HG02798 (cell line): ENCODE results near the gene AHCYL2.
"Not testable (repeated sequence)": the region's sequence is repeated elsewhere in the genome, so short reads cannot be mapped to it uniquely, and the experiment has no call there.

Experiments
- ATAC-seq: cut with Tn5 transposase; IDR thresholded peaks from one replicate; pipeline ENCODE4 v1.9.1; 2021; ENCODE audit warnings: mild to moderate bottlenecking; ENCODE audit not compliant: unreplicated experiment, poor library complexity

AHCYL2 gene

GRCh38 chr7:129469930-129470329 is 245.1 kb downstream of the AHCYL2 start:
- no peak for ATAC-seq

- no peak for ATAC-seq
Measured at GRCh38 chr7:129470411-129470810, 245.6 kb downstream of the AHCYL2 start.

GRCh38 chr7:129471402-129471827 is 246.6 kb downstream of the AHCYL2 start:
- ATAC-seq, result no peak

GRCh38 chr7:129475931-129476330 is 251.1 kb downstream of the AHCYL2 start:
- ATAC-seq, result not testable (repeated sequence)

- not testable (repeated sequence) for ATAC-seq
Measured at GRCh38 chr7:129476398-129476797, 251.6 kb downstream of the AHCYL2 start.
